Measurements from ENCODE around the gene LAMTOR2.

- TF ChIP-seq CTCF (IDR thresholded peaks at IDR 0.05) (peak; percentile 4), EZH2 (IDR thresholded peaks at IDR 0.05) (no peak)
Observed at GRCh38 chr1:156104861-156105832, 50.6 kb downstream of the LAMTOR2 start.

Measured in neural progenitor cell (in vitro differentiated cells).